ENCODE measurements around the gene TRMT6. TPM values are rescaled to one million over a fixed set of nuclear protein-coding genes. Genes with fewer than 3 reads are reported as not detected.

The TRMT6 gene
- total RNA-seq, 1 experiment from 2014 or later, result 31.3 TPM

- no peak for DNase-seq (ENCODE audit: low read depth)
Measured at GRCh38 chr20:5949943-5950270, 426 bp downstream of the TRMT6 start.

GRCh38 chr20:5947276-5947675, 3.1 kb downstream of the TRMT6 start:
- DNase-seq (ENCODE audit: low read depth), result no peak

DNA sequence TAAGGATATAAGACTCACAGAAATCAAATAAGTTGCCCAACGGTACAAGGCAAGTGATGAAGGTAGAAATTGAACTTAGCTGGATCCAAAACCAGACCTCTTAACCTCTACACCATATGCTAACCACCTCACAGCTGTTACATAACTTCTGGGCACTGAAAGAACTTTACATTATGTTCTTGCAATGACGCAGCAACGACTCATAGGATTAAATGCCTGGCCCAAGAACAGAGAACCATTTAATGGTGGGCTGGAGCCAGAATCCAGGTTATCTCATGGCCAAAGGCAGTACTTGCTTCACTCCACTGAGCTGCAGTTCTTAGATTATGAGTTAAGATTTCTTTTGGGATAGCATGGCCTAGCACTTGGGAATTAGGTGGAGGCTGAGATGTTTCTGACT, 4.4 kb downstream of the TRMT6 start:
- DNase-seq (ENCODE audit: low read depth), result peak; percentile 47

GRCh38 chr20:5938456-5939029, 11.8 kb downstream of the TRMT6 start:
- no peak for DNase-seq (ENCODE audit: low read depth)

- no peak for DNase-seq (ENCODE audit: low read depth)
Measured at GRCh38 chr20:5936238-5936637, 14.1 kb downstream of the TRMT6 start.

DNA sequence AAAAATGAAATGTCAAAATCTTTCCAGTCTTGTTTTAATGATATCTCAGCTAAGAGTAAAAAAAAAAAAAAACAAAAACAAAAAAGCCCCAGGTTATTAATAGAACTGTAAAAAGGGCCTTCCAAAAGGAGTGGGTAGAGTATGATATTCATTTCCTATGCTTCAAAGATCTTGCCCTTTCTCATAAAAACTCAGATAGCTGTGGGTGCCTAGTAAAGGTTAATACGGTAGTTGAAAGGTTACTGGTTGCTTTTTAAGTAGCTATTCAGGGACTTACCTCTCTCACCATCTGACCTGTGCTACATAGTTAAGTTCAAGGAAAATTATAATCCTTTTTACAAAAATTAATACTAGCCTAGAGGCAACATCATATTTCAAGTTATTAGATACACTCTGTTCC, 14.9 kb downstream of the TRMT6 start:
- no peak for DNase-seq (ENCODE audit: low read depth)

- peak; percentile 52 for DNase-seq (ENCODE audit: low read depth)
Measured at GRCh38 chr20:5933802-5934436, 16.4 kb downstream of the TRMT6 start.

- no peak for DNase-seq (ENCODE audit: low read depth)
Measured at GRCh38 chr20:5932796-5933195, 17.5 kb downstream of the TRMT6 start.

GRCh38 chr20:5931411-5931810, 18.9 kb downstream of the TRMT6 start:
- DNase-seq (ENCODE audit: low read depth), result no peak

- DNase-seq (ENCODE audit: low read depth), result no peak
Measured at GRCh38 chr20:5928836-5929715, 21.3 kb downstream of the TRMT6 start.

- no peak for DNase-seq (ENCODE audit: low read depth)
Measured at GRCh38 chr20:5927749-5928462, 22.4 kb downstream of the TRMT6 start.

GRCh38 chr20:5925551-5925950, 24.8 kb downstream of the TRMT6 start:
- DNase-seq (ENCODE audit: low read depth), result no peak

DNA sequence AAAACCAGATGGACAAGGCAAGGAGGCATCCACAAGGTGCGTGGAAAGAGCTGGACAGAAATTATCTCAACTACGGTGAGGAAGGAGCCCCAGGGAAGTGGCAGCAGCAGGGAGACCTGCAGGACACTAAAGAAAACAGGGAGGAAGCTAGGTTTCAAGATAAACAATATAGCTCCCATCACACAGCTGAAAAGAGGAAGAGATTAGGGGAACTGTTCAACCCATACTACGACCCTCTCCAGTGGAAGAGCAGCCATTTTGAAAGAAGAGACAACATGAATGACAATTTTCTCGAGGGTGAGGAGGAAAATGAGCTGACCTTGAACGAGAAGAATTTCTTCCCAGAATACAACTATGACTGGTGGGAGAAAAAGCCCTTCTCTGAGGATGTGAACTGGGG, 26.8 kb downstream of the TRMT6 start:
- DNase-seq (ENCODE audit: low read depth), result no peak

DNA sequence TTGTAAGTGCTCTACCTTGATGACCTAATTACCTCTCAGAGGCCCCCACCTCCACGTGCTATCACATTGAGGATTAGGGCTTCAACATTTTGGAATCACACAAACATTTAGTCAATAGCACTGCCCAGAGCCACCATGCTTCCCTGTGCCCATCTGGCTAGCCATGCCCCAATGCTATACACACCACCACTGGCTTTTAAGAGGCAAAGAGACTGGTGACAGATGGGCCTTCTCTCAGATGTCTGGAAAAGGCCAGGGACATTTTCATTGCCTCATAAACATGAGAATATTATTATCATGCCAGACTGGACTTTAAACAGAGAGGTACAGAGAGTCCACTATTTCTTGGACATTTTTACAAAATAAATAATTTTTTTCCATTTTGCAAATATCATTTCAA, 29.8 kb downstream of the TRMT6 start:
- DNase-seq (ENCODE audit: low read depth), result no peak

DNA sequence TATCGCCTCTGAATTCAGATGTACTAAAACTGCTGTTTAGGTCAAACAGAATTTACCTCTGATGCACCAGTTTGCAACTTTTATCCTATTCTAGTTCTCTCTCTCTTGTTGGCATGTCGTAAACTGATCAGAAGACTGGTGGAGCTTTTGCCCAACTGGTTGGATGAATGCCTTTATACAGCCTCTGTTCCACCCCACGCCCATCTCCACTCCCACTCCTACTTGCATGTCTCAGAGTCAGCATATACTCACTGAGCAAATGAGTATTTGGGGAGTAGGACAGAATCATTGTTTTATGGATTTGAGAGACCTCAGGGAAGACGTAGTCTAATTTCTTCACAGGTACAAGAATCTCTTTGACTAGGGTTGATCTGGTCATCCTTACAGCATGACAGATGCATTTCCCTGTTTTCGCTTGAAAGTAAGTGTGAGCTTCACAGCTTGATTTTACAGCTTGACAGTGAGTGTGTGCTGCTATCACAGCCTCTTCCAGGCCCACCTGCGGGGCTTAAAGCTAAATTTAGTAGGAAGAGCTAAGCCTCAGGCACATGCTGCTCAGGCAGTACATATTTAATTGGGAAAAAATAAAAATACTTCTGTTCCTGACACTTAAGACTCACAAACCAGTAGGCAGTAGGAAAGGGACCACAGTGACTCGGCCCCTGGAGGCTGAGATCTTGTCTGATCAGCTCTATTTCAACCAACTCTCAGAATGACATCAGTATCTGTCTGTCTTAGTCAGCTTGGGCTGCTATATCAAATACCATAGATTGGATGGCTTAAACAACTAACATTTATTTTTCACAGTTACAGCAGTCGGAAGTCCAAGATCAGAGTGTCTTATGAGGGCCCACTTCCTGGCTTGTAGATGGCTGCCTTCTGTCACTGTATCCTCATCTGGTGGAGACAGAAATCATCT, 30.4 kb downstream of the TRMT6 start:
- DNase-seq (ENCODE audit: low read depth), result peak; percentile 53

DNA sequence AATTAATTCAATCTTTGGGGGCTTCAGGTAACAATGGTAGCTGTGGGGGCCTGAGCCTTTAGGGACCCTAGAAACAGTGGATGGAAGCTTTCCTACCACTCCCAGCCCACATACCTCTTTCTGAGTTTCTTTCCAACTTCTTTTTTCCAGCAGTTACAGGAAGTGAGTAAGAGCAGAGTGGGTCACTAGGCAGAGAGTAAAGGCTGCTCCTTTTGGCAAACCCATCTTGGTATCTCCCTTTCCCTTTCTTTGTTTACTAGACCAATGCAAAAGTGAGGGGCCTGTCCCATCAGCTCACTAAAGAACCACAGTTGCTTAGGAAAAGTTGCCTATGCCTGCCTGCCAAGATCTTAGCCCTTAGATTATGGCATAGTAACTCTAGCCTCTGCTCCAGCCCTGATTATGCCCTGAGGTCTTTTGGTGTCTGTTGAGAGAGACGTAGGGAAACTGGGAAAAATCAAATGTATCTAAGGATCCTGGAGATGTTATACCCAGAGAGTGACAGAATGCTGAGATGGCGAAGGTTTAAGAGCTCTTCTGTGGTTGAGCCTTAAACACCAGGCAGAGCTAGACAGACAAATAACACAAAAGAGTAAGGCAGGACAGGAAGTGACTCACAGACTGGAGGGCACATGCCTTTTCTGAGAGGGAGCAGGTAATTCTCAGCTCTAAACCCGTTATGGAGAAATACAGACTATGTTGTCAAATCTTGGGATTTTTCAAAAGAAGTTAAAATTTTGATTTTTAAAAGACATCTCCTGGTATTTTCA, 31.3 kb downstream of the TRMT6 start:
- peak; percentile 94 for DNase-seq (ENCODE audit: low read depth)

DNA sequence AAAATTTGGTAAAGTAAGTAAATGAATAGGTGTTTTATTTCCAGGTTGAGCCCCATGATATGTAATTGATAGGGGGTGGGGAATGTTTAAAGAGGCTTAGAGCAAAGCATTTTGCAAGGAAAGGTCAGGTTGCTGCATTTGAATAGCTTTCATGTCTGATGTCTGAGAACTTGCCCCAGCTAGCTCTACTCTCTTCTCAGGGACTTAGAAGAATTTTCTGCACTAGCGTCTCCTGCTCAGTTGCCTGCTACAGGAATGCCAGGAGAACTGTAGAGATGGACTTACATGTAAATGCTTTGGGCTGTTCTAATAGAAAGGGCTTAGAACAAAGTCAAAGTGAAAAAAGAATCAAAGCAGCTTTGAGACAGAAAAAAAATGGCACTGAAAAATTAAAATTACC, 35.5 kb downstream of the TRMT6 start:
- DNase-seq (ENCODE audit: low read depth), result no peak

- DNase-seq (ENCODE audit: low read depth), result no peak
Measured at GRCh38 chr20:5913166-5913565, 37.2 kb downstream of the TRMT6 start.

- DNase-seq (ENCODE audit: low read depth), result no peak
Measured at GRCh38 chr20:5910186-5910585, 40.1 kb downstream of the TRMT6 start.

DNA sequence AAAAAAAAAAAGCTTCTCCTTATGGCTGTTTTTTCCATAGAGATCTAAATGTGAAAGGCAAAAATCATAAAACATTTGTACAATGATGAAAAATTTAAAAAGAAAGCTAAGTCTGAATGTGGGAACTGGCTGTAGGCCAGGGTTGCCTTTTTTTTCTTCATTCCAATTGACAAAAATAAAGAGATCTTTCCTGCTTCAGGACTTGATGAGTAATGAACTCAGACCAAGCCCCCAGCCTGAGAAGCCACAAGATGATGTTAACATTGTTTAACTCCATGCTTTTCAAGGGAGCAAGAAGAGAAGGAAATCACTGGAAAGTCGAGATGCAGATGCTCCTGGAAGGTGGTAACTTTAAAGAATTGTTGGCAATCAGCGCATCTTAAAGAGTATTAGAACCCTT, 41.4 kb downstream of the TRMT6 start:
- DNase-seq (ENCODE audit: low read depth), result peak; percentile 24

GRCh38 chr20:5900908-5901307, 49.4 kb downstream of the TRMT6 start:
- DNase-seq (ENCODE audit: low read depth), result no peak

All from M059J (cell line).